Measurements from ENCODE around the gene CCNY.
"Not testable (repeated sequence)": the region's sequence is repeated elsewhere in the genome, so short reads cannot be mapped to it uniquely, and the experiment has no call there.

Gene CCNY

DNA sequence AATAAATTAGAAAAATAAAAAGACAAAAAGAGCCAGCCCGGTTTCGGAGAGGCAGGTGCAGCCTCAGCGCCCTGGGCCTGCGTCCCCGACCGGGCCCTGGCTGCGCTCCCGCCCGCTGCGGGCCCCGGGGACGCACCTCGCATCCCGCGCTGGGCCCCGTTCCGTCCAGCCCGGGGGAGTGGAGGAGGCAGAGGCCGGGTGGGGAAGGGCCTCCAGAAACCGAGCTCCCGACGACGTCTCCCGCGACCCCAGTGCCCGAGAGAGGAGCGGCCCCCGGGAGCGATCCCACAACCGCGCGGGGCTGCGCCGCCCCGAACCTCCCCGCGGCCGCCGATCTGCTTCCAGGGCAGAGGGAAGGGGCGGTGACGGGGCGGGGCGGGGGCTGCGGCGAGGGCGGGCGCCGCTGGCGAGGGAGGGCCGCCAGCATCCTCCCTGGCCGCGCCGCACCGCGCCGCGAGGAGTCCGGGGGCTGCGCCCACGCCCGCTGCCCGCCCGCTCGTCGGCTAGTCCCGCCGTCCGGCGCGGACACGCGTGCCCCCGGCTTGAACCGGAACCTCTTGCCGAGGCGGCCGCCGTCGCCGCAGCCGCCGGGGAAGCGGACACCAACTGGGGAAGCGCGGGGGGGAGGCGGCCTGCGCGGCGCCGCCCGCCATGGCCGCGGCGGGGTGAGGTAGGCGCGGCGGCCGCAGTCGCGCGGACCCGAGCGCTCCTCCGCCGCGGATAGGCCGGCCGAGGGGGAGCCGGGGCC, at the start of gene CCNY:
TSS of gene CCNY (plus strand) at position 426 of the 748 bp plus-strand sequence. CDS start 545 bp downstream, outside the sequence.
- peak in 1 of 2 experiments; percentile 45 for DNase-seq

GRCh38 chr10:35289198-35289597, 47.1 kb upstream of the CCNY start:
- DNase-seq, result no peak

DNA sequence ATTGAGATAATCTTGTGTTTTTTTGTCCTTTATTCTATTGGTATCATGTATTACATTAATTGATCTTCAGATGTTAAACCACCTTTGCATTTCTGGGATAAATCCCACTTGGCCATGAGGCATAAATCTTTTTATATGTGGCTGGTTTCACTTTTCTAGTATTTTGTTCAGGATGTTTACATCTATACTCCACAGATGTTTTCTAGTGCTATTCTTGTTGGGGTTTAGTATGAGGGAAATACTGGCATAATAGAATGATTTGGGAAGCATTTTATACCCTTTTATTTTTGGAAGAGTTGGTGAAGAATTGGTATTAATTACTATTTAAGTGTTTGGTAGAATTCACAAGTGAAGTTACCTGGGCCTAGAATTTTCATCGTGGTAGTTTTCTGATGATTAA, 41.8 kb upstream of the CCNY start:
- DNase-seq, result no peak

DNA sequence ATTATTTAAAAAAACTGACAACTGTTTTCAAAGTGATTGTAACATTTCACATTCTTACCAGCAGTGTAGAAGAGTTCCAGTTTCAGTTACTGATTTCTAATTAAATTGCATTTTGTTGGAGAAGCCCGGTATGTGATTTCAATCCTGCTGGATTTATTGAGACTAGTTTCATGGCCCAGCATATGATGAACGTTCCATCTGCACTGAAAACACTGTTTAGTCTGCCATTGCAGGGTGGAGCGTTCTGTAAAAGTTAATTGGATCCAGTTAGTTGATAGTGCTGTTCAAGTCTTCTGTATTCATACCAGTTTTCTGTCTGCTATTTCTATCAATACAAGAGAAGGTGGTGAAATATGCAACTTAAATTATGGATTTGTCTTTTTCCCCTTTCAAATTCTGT, 37.3 kb upstream of the CCNY start:
- no peak for DNase-seq

GRCh38 chr10:35300063-35300699, 36.1 kb upstream of the CCNY start:
- no peak for DNase-seq

- DNase-seq, result no peak
These were observed 31.7 kb upstream of the CCNY start for GRCh38 chr10:35304649-35305048.

DNA sequence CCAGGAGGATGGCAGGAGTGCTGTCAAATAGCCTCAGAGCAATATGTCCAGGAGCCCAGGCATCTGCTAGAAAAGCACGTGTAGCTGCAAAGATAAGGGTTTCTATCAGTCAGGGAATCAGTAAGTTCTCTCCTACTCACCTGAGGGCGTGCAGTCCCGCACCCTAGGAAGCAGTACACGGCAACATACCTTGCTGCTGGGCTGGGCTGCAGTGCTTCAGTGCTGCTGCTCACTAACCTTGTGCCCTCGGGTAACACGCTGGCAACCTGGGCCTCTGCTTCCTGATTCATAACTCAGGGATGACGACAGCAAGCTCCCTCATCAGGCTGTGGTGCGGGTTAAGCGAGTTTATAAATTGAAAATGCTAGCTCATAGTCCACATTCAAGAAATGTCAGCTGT, 29.5 kb upstream of the CCNY start:
- DNase-seq, result no peak

GRCh38 chr10:35307297-35307696, 29.0 kb upstream of the CCNY start:
- DNase-seq, result no peak

GRCh38 chr10:35308809-35309208, 27.5 kb upstream of the CCNY start:
- no peak for DNase-seq

GRCh38 chr10:35314142-35314541, 22.2 kb upstream of the CCNY start:
- not testable (repeated sequence) for DNase-seq

DNA sequence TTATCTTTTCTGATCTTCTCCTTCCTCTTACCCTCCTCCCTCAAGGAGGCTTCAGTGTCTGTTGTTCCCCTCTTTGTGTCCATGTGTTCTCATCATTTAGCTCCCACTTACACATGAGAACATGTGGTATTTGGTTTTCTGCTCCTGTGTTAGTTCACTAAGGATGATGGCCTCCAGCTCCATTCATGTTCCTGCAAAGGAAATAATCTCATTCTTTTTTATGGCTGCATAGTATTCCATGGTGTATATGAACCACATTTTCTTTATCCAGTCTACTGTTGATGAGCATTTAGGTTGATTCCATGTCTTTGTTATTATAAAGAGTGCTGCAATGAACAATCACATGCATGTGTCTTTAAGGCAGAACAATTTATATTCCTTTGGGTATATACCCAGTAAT, 21.1 kb upstream of the CCNY start:
- not testable (repeated sequence) for DNase-seq

DNA sequence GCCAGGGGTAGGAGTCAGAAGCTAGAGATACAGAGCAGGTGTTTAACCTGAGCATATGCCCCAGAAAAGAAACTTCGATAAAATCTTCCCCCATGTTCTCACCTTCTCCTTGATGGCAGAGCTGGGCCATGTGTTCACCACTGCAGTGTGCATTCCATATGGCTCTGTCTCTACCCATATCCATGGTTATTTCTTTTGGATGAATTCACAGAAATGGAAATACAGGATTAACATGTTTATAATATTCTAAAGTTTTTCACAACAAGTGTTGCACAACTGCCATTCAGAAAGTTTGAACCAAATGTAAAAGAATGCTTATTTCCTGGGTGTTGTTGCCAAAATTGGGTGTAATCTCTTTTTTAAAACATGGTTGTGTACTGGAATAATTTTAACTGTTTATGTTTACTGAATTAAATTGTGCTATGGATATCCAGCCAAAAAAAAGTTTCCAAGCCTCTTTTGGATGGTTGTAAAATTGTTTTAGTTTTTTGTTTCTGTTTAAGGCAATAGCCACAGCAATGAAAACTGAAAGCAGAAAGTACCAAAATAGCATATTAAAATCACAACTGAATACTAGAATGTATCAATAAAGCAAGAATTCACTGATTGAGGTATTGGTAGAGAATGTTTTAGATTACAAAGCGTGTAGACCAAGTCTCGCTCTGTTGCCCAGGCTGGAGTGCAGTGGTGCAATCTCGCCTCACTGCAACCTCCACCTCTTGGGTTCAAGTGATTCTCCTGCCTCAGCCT, 19.9 kb upstream of the CCNY start:
- DNase-seq, result no peak

GRCh38 chr10:35318551-35318950, 17.8 kb upstream of the CCNY start:
- DNase-seq, result no peak

DNA sequence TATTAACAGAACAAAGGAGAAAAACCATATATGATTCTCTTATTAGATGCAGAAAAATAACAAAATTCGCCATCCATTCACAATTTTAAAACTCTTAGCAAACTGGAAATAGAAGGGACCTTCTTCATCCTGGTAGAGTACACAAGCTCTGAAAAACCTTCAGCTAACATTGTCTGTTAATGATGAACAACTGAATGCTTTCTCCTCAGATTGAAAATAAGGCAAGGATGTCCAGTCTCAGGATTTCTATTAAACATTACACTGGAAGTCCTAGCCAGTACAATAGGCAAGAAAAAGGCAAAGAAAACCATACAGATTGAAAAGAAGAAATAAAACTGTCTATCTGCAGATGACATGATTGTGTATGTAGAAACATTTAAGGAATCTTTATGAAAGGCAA, 16.0 kb upstream of the CCNY start:
- DNase-seq, result no peak

DNA sequence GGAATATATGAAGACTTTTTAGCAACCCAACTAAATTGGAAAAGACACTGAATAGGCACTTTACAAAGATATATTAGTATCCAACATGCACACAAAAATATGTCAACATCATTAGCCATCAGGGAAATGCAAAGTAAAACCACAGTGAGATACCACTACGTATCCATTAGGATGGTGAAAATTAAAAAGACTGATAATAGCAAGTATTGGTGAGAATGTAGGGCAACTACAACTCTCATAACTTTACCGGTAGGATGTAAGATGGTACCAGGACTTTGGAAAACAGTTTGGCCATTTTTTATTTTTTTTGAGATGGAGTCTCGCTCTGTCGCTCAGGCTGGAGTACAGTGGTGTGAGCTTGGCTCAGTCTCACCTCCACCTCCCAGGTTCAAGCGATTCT, 13.7 kb upstream of the CCNY start:
- no peak for DNase-seq

- DNase-seq, result no peak
These were observed 12.1 kb upstream of the CCNY start for GRCh38 chr10:35324196-35324595.

DNA sequence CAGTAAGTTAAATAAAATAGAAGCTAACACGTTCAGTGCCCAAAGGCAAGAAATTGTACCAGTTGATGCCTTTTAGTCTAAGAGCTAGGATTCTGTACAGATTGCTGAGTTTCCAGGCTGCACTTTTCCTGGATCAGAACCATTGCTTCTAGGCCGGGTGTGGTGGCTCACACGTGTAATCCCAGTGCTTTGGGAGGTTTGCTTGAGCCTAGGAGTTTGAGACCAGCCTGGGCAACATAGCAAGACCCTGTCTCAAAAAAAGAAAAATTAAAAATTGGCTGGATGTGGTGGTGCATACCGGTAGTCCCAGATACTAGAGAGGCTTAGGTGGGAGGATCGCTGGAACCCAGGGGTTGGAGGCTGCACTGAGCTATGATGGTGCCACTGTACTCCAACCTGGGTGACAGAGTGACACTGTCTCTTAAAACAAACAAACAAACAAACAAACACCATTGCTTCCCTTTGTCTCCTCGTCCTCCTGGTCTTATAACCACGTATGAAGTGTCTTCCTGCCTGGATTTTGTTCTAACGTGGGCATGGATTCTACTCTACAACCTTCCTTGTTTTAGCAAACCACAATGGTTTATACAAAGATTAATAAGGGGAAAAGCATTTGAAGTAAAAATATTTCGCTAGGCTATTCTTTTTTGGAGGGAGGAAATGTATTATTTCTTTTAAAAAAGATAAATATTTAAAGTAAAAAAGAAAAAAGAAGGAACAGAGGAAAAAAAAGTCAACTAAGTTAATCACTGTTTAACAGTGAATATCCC, 9.7 kb upstream of the CCNY start:
- no peak for DNase-seq

DNA sequence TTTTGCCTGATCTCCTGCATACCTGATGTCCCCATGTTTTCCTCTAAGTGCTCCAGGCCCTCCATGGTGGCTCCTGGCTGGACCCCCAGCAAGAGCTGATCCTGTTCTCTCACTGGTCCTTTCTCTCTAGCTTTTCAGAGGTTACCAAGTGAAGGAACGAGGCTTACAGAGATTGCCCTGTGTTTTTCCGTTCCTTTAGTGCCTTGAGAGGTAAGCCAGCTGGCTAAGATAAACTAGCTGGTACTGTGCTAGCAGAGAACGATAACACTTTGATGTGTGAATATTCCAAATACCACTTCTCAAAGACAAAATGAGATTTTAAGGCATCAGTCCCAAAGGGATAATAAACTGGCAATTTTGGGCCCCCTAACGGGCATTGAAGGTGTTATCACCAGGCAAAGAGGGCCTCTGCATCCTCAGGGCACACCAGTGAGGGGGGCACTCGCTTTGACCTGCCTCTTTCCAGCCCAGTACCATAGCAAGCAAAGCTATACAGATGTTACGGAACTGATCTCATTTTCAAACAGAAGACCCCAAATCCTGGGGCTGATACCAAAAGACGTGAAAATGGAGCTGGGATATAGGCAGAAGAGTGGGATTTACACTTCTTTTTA, 8.4 kb upstream of the CCNY start:
- DNase-seq, result no peak

- peak in 1 of 2 experiments; percentile 4 for DNase-seq
These were observed 7.8 kb upstream of the CCNY start for GRCh38 chr10:35328404-35329037.

DNA sequence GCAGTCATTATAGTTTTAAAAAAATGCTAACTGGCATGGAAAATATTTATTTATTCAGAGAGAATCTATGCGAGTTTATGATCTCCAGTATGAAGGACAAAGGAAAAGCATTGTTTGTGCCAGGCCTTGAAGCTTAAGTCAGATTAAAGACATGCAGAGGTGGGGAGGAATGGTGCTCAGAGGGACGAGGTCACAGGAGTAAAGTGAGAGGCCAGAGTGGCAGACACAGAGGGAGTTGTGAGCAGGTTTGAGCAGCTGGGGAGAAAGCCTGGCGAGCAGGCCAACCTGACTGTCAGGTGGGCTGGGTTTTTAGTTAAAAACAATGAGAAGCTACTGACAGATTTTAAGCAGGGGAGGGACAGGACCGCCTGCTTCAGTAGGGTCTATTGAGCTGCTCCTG, 6.8 kb upstream of the CCNY start:
- DNase-seq, result no peak

DNA sequence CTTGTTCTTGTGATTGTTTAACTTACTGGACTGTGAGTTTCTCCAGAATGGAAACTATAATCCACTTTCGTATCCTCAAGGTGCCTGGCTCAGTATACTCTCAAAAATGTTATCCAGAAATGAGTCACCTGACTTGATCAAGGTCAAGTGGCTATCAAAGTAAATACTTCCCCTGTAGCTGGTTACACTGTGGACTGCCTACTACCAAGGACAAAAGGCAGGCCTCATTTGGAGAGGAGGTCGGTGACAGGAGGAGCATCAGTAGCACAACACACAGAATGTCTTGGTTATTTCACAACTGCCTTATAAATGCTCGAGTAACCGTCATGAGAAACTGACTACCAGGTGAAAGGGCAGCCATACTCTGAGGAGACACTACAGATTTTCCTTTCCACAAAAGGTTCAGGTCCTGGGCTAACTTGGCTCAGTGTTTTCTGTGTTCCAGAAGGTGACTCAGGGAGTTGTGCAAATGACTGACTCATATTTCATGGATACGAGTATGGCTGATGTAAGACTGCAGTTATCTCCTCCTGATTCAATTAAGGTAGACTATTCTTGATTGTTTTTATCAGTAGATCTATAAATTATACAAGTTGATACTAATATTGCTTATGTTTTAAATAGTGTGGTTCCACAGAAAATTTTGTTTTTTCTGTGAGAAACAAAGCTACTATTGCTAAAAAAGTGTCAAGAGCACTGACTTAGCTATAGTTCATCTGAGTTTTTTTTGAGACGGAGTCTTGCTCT, 4.2 kb upstream of the CCNY start:
- DNase-seq, result peak; percentile 42 to 81

Measured in SW 1271 (cell line).